GM12865 (cell line): ENCODE measurements around the gene TMEM80.

ENCODE experiments used
- DNase-seq: peaks from one replicate; pipeline ENCODE4 v3.0.0; 2010; ENCODE audit warnings: low read depth
- H3K4me3 ChIP-seq: 2 replicates; pipeline ENCODE4 v1.5.1; 2011; ENCODE audit warnings: mild to moderate bottlenecking, low read depth, low read length, control low read depth
- CTCF ChIP-seq: IDR thresholded peaks from 2 replicates; pipeline ENCODE4 v1.5.1; 2011; ENCODE audit warnings: low read length, control low read depth, low read depth, inconsistent platforms; ENCODE audit not compliant: insufficient read depth; ENCODE audit errors: missing control alignments

The TMEM80 gene

GRCh38 chr11:742156-742546 is 46.5 kb downstream of the TMEM80 start:
- TF ChIP-seq CTCF: no peak
- no peak for DNase-seq
- H3K4me3 ChIP-seq: no peak overlapping the region

- no peak for TF ChIP-seq CTCF
- H3K4me3 ChIP-seq: no peak overlapping the region
- DNase-seq: no peak
Measured at GRCh38 chr11:742571-743201, 47.1 kb downstream of the TMEM80 start.

GRCh38 chr11:745428-745827 is 49.8 kb downstream of the TMEM80 start:
- no peak overlapping the region for H3K4me3 ChIP-seq
- DNase-seq: no peak
- no peak for TF ChIP-seq CTCF

GRCh38 chr11:746289-747157 is 50.9 kb downstream of the TMEM80 start:
- DNase-seq: peak; percentile 44
- H3K4me3 ChIP-seq: peak overlapping the region; percentile 74
- TF ChIP-seq CTCF: no peak

GRCh38 chr11:747158-748006 is 51.8 kb downstream of the TMEM80 start, which contains the start of gene TALDO1:
Gene TALDO1 (plus strand): TSS chr11:747464. CDS start chr11:747482, 18 bp downstream.
- H3K4me3 ChIP-seq: peak within 1 kb of the TSS; percentile 74
- DNase-seq: peak; percentile 93
- no peak for TF ChIP-seq CTCF

GRCh38 chr11:748007-748359 is 52.4 kb downstream of the TMEM80 start:
- H3K4me3 ChIP-seq: peak overlapping the region; percentile 74
- DNase-seq: no peak
- no peak for TF ChIP-seq CTCF
